WI38 (cell line): ENCODE results near the gene GALR1.
"Not testable (repeated sequence)": the region's sequence is repeated elsewhere in the genome, so short reads cannot be mapped to it uniquely, and the experiment has no call there.

Experiments
- H3K4me3 ChIP-seq: 2 replicates; pipeline ENCODE4 v1.5.1; 2011; ENCODE audit warnings: low read depth, mild to moderate bottlenecking, control low read depth, low read length
- TF ChIP-seq, protein P1 (sequence below): IDR thresholded peaks from 2 replicates; pipeline ENCODE4 v1.5.1; 2012; ENCODE audit warnings: low read depth, mild to moderate bottlenecking, control low read depth, low read length

Gene GALR1

DNA sequence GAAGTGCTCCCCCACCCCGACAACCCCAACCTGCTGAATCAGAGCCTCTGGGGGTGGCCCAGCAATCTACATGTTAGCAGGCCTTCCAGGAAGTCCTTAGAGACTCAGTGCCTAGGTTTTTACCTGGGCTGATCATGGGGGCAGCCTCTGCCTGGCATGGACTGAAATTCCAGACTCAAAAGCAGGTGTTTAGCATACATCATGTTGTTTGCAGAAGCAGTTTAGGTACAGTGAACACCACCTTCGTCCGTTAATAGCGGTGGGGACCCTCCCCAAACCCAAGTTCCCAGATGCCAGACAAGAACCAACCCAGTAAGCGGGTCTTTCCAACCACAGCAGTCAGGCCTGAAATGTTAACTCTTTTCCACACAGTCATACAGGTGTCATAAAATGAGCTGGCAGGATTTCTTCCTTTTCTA is 26.4 kb upstream of the GALR1 start:
- H3K4me3 ChIP-seq = no peak overlapping the region

DNA sequence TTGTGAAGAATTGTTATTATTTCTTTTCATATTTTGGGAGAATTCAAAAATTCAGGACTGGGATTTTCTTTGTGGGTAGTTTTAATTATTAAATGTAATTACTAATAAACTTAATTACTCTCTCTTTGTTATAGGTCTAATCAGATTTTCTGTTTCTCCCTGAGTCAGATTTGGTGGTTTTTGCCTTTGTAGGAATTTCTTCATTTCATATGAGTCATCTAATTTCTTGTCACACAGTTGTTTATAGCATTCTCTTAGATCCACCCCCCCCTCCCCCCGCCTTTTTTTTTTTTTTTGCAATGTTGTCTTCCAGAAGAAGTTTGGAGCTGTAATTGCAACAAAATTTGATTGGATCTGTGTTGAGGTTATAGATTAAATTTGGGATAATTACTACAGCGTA is 26.0 kb upstream of the GALR1 start:
- no peak overlapping the region for H3K4me3 ChIP-seq
- TF ChIP-seq, protein P1, sequence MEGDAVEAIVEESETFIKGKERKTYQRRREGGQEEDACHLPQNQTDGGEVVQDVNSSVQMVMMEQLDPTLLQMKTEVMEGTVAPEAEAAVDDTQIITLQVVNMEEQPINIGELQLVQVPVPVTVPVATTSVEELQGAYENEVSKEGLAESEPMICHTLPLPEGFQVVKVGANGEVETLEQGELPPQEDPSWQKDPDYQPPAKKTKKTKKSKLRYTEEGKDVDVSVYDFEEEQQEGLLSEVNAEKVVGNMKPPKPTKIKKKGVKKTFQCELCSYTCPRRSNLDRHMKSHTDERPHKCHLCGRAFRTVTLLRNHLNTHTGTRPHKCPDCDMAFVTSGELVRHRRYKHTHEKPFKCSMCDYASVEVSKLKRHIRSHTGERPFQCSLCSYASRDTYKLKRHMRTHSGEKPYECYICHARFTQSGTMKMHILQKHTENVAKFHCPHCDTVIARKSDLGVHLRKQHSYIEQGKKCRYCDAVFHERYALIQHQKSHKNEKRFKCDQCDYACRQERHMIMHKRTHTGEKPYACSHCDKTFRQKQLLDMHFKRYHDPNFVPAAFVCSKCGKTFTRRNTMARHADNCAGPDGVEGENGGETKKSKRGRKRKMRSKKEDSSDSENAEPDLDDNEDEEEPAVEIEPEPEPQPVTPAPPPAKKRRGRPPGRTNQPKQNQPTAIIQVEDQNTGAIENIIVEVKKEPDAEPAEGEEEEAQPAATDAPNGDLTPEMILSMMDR = no peak

More for the DNA sequence above, 26.4 kb upstream of the GALR1 start:
- TF ChIP-seq, protein P1 = no peak

DNA sequence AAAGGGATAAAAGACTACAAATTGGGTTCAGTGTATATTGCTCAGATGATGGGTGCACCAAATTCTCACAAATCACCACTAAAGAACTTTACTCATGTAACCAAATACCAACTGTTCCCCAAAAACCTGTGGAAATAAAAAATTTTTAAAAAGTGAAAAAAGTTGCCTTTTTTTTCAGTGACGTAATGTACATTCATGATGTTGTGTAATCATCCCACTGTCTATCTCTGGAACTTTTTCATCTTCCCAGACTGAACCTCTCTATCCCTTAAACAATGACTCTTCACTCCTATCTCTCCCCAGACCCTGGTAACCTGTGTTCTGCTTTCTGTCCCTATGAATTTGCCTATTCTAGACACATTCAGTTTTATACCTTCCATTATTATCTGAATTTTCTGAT is 19.0 kb upstream of the GALR1 start:
- TF ChIP-seq, protein P1 = no peak
- H3K4me3 ChIP-seq = no peak overlapping the region

DNA sequence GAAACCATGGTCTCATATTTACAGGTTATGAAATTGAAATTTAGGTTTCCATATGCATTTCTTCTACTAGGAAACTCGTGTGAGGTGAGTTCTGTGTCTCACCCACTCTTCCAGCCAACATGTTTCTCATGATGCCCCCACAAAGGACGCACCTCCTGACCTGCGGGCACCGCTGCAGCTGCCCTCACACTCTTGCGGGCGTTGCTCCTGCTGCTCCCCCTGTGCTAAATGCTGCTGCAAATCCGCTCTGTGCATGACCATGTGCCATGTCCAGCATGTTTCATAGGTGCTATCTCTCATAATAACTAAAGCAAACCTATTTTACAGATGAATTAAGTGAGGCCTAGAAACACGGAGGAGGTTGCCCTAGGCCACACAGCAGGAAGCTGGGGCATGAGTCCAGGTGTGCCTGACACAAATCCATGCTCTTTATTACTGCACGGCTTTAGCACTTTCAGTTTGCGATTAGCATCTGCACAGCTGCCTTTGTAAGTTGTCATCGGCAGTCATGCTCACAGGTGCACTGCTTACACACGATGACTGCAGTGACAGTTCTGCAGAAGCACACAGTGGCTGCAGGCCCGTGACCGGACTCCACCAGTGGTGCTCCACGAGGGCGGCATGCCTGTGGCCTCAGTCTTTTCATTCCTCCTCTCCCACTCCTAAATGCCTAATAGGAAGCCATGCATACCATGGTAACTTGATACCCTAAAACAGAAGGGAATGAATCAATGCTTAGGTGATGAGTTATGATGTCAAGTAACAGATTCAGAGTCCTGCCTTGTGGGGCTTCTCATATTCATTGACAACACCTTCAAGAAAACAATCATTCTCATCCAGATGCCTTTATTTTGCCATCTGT is 14.9 kb upstream of the GALR1 start:
- TF ChIP-seq, protein P1 = no peak
- H3K4me3 ChIP-seq = no peak overlapping the region

DNA sequence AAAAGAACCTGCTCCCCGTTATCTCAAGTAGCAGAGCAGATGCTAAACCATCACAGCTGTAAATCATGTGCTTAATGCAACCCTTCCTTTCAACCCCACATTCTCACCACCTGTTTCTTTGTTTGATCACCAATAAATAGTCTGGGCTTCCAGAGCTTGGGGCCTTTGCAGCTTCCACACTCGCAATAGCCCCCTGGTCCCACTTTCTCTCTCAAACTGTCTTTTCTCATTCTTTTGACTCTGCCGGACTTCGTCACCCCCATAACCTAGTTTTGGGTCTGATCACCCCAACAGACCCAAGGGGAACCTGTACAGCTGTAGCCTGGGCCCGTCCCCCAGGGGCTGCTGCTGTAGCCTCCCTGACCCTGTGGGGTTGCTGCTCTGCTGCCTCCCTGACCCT is 10.4 kb upstream of the GALR1 start:
- H3K4me3 ChIP-seq = not testable (repeated sequence)

DNA sequence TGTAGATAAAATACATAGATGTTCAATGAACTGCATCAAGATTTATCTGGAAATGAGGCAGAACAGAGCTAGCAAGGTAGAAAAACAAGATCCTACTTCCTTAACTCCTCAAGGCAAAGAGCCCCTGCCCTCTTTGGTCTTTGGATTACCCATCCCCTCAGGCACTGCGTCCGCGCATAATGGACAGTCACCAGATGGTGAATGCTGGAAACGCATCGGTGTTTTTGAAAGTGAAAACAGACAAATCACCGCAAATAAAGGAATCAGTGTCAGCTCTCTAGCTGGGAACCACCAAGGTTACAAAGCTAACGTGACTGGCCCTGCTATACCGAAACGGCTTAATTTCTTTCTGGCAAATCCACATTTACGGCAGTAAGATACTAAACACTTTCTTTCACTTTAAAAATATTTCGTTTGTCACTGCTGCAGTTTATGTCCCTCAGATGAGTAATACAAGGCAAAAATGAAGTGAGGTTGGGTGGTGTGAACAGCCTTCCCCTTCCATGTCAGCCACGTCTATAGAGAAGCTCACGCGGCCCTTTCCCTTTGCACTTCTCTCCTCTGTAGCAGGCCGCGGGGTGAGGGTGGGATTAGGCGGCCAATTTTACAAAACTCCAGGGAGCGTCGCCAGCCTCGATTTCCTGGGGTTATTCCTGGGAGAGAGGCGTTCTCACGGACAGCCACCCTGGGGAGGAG is 627 bp upstream of the GALR1 start:
- peak overlapping the region; percentile 55 for H3K4me3 ChIP-seq
- TF ChIP-seq, protein P1 = no peak

DNA sequence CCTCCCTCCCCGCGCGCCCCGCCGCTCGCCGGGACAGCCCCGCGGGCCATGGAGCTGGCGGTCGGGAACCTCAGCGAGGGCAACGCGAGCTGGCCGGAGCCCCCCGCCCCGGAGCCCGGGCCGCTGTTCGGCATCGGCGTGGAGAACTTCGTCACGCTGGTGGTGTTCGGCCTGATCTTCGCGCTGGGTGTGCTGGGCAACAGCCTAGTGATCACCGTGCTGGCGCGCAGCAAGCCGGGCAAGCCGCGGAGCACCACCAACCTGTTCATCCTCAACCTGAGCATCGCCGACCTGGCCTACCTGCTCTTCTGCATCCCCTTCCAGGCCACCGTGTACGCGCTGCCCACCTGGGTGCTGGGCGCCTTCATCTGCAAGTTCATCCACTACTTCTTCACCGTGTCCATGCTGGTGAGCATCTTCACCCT is 865 bp downstream of the GALR1 start:
- no peak overlapping the region for H3K4me3 ChIP-seq
- TF ChIP-seq, protein P1 = no peak
